MCF 10A (cell line): ENCODE measurements around the gene PKD2L1. TPM values are rescaled to one million over a fixed set of nuclear protein-coding genes. Genes with fewer than 3 reads are reported as not detected.
"Not testable (repeated sequence)": the region's sequence is repeated elsewhere in the genome, so short reads cannot be mapped to it uniquely, and the experiment has no call there.

Source experiments
- BruUV-seq: library from RNA; stranded (reverse); fragments of 400-500 nt; replicated peaks from 2 replicates; lab custom pipeline; 2021; lab: Mats Ljungman, UMichigan
- CTCF ChIA-PET: fragments of 300-600 bp; sonication (Branson Sonifier 250); formaldehyde crosslinking; extraction: SDS; loops from one replicate; lab custom pipeline; 2021; ENCODE audit warnings: antibody characterized with exemption, inconsistent platforms; lab: Yijun Ruan, JAX
- POLR2A ChIA-PET: fragments of 300-600, 350-650 bp; sonication (Branson Sonifier 250); formaldehyde crosslinking; extraction: SDS; loops from one replicate; lab custom pipeline; 2020; ENCODE audit warnings: antibody characterized with exemption, inconsistent platforms; lab: Yijun Ruan, JAX
- DNase-seq: peaks from one replicate; pipeline ENCODE4 v3.0.0-alpha.2; 2018; ENCODE audit not compliant: unreplicated experiment
- H3K27ac Mint-ChIP-seq: one replicate; pipeline ENCODE4 v1.8.0; 2022; ENCODE audit warnings: mild to moderate bottlenecking, low read depth, mixed read lengths; ENCODE audit not compliant: unreplicated experiment
- H3K27me3 Mint-ChIP-seq: one replicate; pipeline ENCODE4 v1.8.0; 2022; ENCODE audit warnings: mixed read lengths; ENCODE audit not compliant: insufficient read depth, unreplicated experiment
- H3K36me3 Mint-ChIP-seq: one replicate; pipeline ENCODE4 v1.8.0; 2022; ENCODE audit warnings: mild to moderate bottlenecking, moderate library complexity, mixed read lengths; ENCODE audit not compliant: insufficient read depth, unreplicated experiment
- H3K4me1 Mint-ChIP-seq: one replicate; pipeline ENCODE4 v1.8.0; 2022; ENCODE audit warnings: mixed read lengths; ENCODE audit not compliant: insufficient read depth, unreplicated experiment
- H3K4me3 Mint-ChIP-seq: one replicate; pipeline ENCODE4 v1.8.0; 2022; ENCODE audit warnings: mild to moderate bottlenecking, moderate library complexity, mixed read lengths; ENCODE audit not compliant: unreplicated experiment
- H3K9me3 Mint-ChIP-seq: one replicate; pipeline ENCODE4 v1.8.0; 2022; ENCODE audit warnings: mixed read lengths; ENCODE audit not compliant: unreplicated experiment
- intact Hi-C: fragments of 100-400 bp; cut with micrococcal nuclease; formaldehyde crosslinking; loops from 2 replicates; pipeline ENCODE4 v1.14.1; 2022
- total RNA-seq: library from RNA; stranded (reverse); gene quantifications from 2 replicates; pipeline ENCODE4 v1.2.3, GENCODE V29; 2022
- TF ChIP-seq, protein P1 (sequence below): fragments of 200-600 bp; IDR thresholded peaks from one replicate; pipeline ENCODE4 v1.8.0; 2022; ENCODE audit warnings: antibody characterized with exemption, mild to moderate bottlenecking; ENCODE audit not compliant: unreplicated experiment

Gene PKD2L1
- total RNA-seq, 1 experiment from 2014 or later = not detected

DNA sequence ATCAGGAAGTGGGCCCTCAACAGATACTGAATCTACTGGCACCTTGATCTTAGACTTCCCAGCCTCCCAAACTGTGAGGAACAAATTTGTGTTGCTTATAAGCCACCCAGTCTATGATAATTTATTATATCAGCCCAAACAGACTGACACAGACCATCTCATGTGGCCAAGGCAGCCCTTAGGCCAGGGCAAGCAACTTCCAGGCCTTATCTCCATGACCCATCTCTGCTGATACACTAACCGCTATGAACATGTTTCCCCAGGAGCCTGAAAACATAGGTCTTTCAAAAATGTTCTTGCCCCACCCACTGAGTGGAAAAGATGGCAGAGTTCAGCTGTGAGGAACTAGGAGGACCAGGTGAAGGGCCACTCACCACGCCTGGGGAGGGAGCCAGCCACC is 40.4 kb downstream of the PKD2L1 start:
- no peak overlapping the region for H3K27ac Mint-ChIP-seq
- H3K4me1 Mint-ChIP-seq = peaks cover 22% of the 10 kb centered on the region
- TF ChIP-seq, protein P1, sequence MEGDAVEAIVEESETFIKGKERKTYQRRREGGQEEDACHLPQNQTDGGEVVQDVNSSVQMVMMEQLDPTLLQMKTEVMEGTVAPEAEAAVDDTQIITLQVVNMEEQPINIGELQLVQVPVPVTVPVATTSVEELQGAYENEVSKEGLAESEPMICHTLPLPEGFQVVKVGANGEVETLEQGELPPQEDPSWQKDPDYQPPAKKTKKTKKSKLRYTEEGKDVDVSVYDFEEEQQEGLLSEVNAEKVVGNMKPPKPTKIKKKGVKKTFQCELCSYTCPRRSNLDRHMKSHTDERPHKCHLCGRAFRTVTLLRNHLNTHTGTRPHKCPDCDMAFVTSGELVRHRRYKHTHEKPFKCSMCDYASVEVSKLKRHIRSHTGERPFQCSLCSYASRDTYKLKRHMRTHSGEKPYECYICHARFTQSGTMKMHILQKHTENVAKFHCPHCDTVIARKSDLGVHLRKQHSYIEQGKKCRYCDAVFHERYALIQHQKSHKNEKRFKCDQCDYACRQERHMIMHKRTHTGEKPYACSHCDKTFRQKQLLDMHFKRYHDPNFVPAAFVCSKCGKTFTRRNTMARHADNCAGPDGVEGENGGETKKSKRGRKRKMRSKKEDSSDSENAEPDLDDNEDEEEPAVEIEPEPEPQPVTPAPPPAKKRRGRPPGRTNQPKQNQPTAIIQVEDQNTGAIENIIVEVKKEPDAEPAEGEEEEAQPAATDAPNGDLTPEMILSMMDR = no peak
- no peak overlapping the region for H3K4me3 Mint-ChIP-seq
- intact Hi-C loops = no loop called here
- no TSS peak for BruUV-seq
- no peak for DNase-seq
- ChIA-PET CTCF (interaction anchor here (0.6 kb wide), 1 partner anchor 244 kb away, joined by 4 read pairs; no protein-coding TSS in a partner anchor), POLR2A (no interaction called here)
- peaks cover 27% of the 10 kb centered on the region for H3K36me3 Mint-ChIP-seq
- no peaks in the 10 kb centered on the region for H3K9me3 Mint-ChIP-seq
- peaks cover 3% of the 10 kb centered on the region for H3K27me3 Mint-ChIP-seq

DNA sequence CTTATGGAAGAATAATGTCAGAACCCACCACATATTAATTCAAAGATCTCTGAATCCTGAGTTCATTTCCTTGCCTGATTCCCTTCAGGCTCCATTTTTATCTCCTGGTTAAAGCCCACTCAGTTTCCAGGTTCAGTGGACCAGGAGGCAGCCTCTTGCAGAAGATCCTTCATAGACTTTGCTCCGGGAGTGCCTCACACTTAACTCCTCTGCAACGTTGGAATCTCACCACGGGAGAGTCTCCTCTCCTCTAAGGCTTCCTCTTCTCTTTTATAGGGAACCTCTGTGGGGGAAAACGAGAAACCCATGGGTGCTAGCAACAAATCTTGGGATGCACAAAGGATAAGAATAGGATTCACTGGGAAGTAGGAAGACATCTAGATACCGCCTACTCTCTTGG is 41.8 kb downstream of the PKD2L1 start:
- BruUV-seq = no TSS peak
- Mint-ChIP-seq H3K9me3 (no peaks in the 10 kb centered on the region), H3K4me3 (no peak overlapping the region), H3K27ac (no peak overlapping the region), H3K27me3 (no peaks in the 10 kb centered on the region), H3K4me1 (peaks cover 25% of the 10 kb centered on the region), H3K36me3 (peaks cover 27% of the 10 kb centered on the region)
- intact Hi-C loops = no loop called here
- ChIA-PET POLR2A (interaction anchor here (0.6 kb wide), 1 partner anchor 85 kb away, joined by 3 read pairs; no protein-coding TSS in a partner anchor), CTCF (interaction anchor here (0.7 to 1.1 kb wide), 2 partner anchors 50 to 590 kb away, joined by 3 to 4 read pairs; no protein-coding TSS in a partner anchor)
- TF ChIP-seq, protein P1 = no peak
- no peak for DNase-seq

DNA sequence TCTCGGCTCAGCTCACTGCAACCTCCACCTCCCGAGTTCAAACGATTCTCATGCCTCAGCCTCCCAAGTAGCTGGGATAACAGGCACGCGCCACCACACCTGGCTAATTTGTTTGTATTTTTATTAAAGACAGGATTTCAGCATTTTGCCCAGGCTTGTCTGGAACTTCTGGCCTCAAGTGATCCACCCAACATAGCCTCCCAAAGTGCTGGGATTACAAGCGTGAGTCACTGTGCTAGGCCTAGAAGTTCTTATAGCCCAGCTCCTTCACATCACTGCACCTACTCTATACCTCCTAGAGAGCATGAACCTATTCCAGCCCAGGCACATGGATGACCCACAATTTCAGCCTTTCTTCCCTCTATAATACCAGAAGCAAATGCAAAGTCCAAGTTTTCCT is 42.3 kb downstream of the PKD2L1 start:
- TF ChIP-seq, protein P1 = no peak
- ChIA-PET POLR2A (interaction anchor here (0.6 to 2.8 kb wide), 4 partner anchors 21 to 667 kb away, joined by 3 to 20 read pairs (median 6); partner anchors contain the start of genes SCD and SLC25A28), CTCF (interaction anchor here (0.7 to 1.1 kb wide), 2 partner anchors 18 to 50 kb away, joined by 3 to 4 read pairs; no protein-coding TSS in a partner anchor)
- no TSS peak for BruUV-seq
- H3K4me1 Mint-ChIP-seq = peaks cover 25% of the 10 kb centered on the region
- H3K27ac Mint-ChIP-seq = no peak overlapping the region
- no peaks in the 10 kb centered on the region for H3K27me3 Mint-ChIP-seq
- H3K36me3 Mint-ChIP-seq = peaks cover 27% of the 10 kb centered on the region
- H3K4me3 Mint-ChIP-seq = peak overlapping the region; percentile 96
- intact Hi-C loops = no loop called here
- no peak for DNase-seq
- no peaks in the 10 kb centered on the region for H3K9me3 Mint-ChIP-seq

DNA sequence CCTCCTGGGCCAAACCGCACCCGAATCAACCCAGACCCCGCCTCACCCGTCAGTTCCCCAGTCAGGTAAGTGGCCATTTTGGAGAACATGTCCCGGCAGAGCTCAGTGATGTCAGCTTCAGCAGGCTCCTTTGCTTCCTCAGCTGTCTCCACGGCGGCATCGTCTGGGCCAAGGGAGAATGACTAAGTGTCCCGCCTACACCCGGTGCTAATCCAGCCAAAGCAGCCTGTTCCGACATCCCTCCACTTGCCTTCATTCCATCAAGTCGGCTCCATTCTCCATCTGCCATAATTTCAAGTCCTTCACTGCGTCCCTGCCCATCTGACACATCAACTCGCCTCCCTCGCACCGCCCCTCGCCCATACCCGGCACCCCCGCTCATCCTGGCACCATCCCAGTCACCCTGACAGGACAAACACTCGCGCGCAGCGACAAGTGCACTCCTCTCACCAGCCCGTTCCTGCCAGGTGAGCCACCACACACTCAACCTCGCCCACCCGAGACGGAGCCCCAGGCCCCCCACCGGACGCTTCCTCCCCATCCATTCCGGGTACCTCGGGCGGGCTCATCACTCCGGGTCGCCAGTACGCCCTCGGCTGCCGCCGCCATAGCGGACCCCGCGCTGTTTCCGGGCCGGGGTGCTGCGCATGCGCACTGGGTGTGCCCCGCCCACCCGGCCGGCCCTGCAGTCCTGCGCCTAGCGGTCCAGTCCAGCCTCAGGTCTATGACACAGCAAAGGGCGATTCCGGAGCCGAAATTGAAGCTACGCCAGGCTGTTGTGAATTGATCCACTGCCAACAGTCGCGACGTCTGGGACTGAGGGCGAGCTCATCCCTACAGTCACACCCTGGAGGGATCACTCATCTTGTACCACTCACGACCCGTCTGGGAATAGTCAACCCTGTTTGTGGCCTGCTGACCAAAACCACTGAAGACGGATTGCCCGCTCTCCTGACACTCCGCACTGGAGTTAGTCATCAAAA is 43.7 kb downstream of the PKD2L1 start, which contains the start of gene BLOC1S2:
TSS of gene BLOC1S2 (minus strand) at position 630 of the 983 bp plus-strand sequence. CDS start at position 609, 21 bp downstream.
- BruUV-seq = no TSS peak
- intact Hi-C loops = no loop called here
- Mint-ChIP-seq H3K4me1 (peaks cover 19% of the 10 kb centered on the region), H3K36me3 (peaks cover 27% of the 10 kb centered on the region), H3K27me3 (no peaks in the 10 kb centered on the region), H3K9me3 (no peaks in the 10 kb centered on the region), H3K4me3 (peak within 1 kb of the TSS; percentile 96), H3K27ac (peak within 1 kb of the TSS; percentile 93)
- DNase-seq = peak; percentile 92
- POLR2A ChIA-PET = interaction anchor here (0.6 to 3.4 kb wide), 22 partner anchors 9 to 666 kb away, joined by 3 to 35 read pairs (median 5); partner anchors contain the start of genes SCD and SLC25A28
- CTCF ChIA-PET = interaction anchor here (0.7 to 1.0 kb wide), 2 partner anchors 53 to 711 kb away, joined by 3 to 4 read pairs; no protein-coding TSS in a partner anchor
- TF ChIP-seq, protein P1 = no peak

DNA sequence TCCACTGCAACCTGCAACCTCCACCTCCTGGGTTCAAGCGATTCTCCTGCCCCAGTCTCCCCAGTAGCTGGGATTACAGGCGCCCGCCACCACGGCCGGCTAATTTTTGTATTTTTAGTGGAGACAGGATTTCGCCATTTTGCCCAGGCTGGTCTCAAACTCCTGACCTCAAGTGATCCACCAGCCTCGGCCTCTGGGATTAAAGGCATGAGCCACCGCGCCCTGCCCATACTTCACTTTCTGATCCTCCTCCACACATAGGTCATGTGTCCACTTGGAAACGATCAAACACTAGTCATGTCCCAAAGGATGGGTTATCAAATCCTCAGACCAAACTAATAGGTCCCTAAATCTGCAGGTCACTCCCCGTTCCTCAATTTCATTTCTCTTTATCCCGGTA is 44.7 kb downstream of the PKD2L1 start:
- H3K4me3 Mint-ChIP-seq = peak overlapping the region; percentile 96
- BruUV-seq, DNase-seq, H3K27me3 Mint-ChIP-seq, H3K9me3 Mint-ChIP-seq, intact Hi-C loops: not testable (repeated sequence)
- peak overlapping the region; percentile 93 for H3K27ac Mint-ChIP-seq
- ChIA-PET POLR2A (interaction anchor here (0.6 to 3.4 kb wide), 11 partner anchors 12 to 342 kb away, joined by 3 to 35 read pairs (median 9); partner anchors contain the start of gene SCD), CTCF (interaction anchor here (0.6 to 1.0 kb wide), 2 partner anchors 251 to 712 kb away, joined by 3 to 4 read pairs; partner anchors contain the start of gene HIF1AN)
- H3K36me3 Mint-ChIP-seq = peaks cover 35% of the 10 kb centered on the region
- H3K4me1 Mint-ChIP-seq = peaks cover 27% of the 10 kb centered on the region
